GM12872 (cell line): ENCODE data around the gene CYB5R4.

Source experiments
- CTCF ChIP-seq: IDR thresholded peaks from 3 replicates; pipeline ENCODE4 v1.5.1; 2011; ENCODE audit warnings: low read depth, mild to moderate bottlenecking, low read length, moderate library complexity; ENCODE audit not compliant: insufficient read depth

CYB5R4 gene

GRCh38 chr6:83852528-83853177, 6.8 kb upstream of the CYB5R4 start:
- no peak for TF ChIP-seq CTCF

DNA sequence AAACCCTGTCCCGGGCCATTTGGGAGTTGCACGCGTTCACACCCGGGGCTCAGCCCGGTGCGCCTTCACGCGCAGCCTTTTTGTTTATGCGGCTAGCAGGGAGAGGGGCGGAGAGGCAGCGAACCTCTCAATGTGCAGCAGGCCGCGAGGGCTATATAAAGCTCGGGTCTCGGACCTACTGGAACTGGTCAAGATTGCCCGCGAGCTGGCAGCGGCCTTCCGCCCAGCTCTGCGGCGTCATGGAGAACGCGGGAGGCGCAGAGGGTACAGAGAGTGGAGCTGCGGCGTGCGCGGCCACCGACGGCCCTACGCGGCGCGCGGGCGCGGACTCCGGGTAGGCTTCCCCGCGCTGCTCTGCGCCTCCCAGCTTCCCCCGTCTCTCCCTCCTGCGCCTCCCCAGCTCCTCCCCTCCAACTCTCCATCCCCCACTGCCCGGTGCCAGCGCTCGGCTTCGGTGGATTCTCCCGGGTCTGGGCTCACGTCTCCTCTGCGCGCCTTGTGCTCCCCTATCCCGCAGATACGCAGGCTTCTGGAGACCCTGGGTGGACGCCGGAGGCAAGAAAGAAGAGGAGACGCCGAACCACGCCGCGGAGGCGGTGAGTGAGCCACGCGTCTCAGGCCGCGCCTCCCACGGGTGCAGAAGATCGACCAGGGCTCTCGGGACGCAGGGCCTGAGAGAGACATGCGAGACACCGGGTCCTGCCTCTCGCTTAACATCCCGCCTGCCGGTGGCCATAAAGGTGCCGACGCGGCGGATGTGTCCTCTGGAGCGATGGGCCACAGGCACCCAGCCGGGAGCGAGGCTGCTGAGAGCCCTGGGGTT, 6.1 kb upstream of the CYB5R4 start, which contains the start of gene RIPPLY2:
Gene RIPPLY2, plus strand, starts transcription at position 183 of the 823 bp plus-strand sequence. Its CDS starts 57 bp downstream, at position 240.
- TF ChIP-seq CTCF = no peak

DNA sequence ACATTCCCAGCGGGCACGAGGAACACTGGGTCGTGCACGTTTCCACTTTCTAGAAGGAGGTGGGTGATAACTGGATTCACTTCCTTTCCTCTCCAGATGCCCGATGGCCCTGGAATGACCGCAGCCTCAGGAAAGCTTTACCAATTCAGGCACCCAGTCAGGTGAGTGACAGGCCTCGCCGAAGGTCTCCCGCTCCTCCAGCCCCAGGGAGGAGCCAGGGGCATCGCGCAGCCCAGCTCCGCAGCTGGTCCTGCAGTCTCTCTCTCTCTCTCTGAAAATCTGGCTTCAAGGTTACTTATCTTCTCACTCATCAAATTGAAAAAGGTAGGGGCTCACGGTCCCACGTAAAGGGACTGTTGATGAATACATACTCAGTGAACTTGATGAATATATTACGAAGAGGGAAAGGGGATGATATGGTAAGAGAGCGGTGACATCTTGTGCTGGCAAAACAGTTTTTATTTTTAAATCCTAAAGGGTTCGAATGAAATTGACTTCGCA, 5.4 kb upstream of the CYB5R4 start:
- TF ChIP-seq CTCF = no peak

- no peak for TF ChIP-seq CTCF
These were observed 4.7 kb upstream of the CYB5R4 start for GRCh38 chr6:83854766-83855165.

GRCh38 chr6:83860359-83860755, 868 bp downstream of the CYB5R4 start:
- TF ChIP-seq CTCF = no peak

GRCh38 chr6:83860782-83861495, 1.4 kb downstream of the CYB5R4 start:
- no peak for TF ChIP-seq CTCF
